LoVo (cell line): ENCODE results near the gene FRZB.

Experiments used
- DNase-seq: peaks from one replicate; pipeline ENCODE4 v3.0.0-alpha.2; 2016; ENCODE audit warnings: low spot score

Gene FRZB

DNA sequence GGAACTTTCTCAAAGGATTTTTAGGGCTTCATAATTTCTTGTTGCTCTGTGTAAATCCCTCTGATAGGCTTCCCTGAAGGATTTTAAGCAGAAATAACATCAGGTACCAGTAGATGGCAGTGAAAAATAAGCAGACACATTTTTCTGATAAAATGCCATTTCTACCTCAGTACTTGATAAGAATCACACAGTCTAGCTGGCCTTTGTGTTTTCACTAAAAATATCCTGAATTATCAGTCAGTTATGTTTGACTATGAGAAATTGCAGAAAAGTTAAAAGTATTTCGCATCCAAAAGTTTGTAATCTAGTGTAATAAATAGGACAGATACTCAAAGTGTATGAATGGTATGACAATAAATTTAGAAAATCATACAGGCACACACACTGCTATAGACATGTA lies 81.7 kb downstream of the FRZB start:
- DNase-seq, result no peak

DNA sequence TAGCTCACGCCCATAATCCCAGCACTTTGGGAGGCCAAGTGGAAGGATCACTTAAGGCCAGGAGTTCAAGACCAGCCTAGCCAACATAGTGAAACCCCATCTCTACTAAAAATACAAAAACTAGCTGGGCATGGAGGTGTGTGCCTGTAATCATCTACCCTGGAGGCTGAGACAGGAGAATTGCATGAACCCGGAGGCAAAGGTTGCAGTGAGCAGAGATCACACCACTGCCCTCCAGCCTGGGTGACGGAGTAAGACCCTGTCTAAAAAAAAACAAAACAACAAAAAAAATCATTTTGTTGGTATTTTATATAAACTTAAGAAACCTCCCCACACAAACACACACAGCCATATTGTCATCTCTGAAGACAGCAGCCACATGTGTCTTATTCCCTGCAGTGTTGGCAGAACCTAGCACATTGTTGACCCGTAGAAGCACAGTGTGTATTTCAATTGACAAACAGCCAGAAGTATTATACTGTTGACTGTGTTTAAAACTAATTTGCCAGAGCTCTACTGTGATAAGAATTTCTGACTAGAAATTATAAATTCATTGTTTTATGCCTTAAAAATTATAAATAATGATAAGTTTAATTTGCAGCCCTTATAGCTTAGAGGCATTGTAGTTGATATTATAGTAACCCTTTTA lies 82.3 kb downstream of the FRZB start:
- no peak for DNase-seq
